GM23338 (cell line): ENCODE data around the gene CARTPT. TPM values are rescaled to one million over a fixed set of nuclear protein-coding genes. Genes with fewer than 3 reads are reported as not detected.
A peak's percentile ranks its signal among the peaks of the same experiment; 100 is the strongest.

Source experiments
- ATAC-seq: fragments of 200-7000 bp; cut with Tn5 transposase; 3 replicates; pipeline ENCODE4 v1.9.1; 2020
- DNase-seq: peaks from one replicate; pipeline ENCODE4 v3.0.0-alpha.2; 2015; ENCODE audit warnings: low spot score
- H2AFZ ChIP-seq: fragments of 200-600 bp; sonication (generic); 2 replicates; pipeline ENCODE4 v1.8.0; 2016; ENCODE audit warnings: antibody characterized with exemption, mild to moderate bottlenecking, moderate library complexity
- H3F3A ChIP-seq: fragments of 200-600 bp; sonication (generic); replicated peaks from 2 replicates; pipeline ENCODE4 v1.8.0; 2017; ENCODE audit warnings: antibody characterized with exemption, mixed run types, low read depth
- H3K27ac ChIP-seq: fragments of 200-600 bp; sonication (generic); 2 replicates; pipeline ENCODE4 v1.6.1; 2016; ENCODE audit warnings: low read depth
- H3K27me3 ChIP-seq: fragments of 200-600 bp; sonication (generic); 2 replicates; pipeline ENCODE4 v1.8.0; 2016; ENCODE audit warnings: mild to moderate bottlenecking, mixed run types, moderate library complexity; ENCODE audit not compliant: insufficient read depth
- H3K36me3 ChIP-seq: fragments of 200-600 bp; sonication (generic); 2 replicates; pipeline ENCODE4 v1.8.0; 2016; ENCODE audit warnings: mild to moderate bottlenecking; ENCODE audit not compliant: insufficient read depth
- H3K4me1 ChIP-seq: fragments of 200-600 bp; sonication (generic); 2 replicates; pipeline ENCODE4 v1.8.0; 2016; ENCODE audit warnings: mild to moderate bottlenecking, moderate library complexity; ENCODE audit not compliant: insufficient read depth
- H3K4me2 ChIP-seq: fragments of 200-600 bp; sonication (generic); 2 replicates; pipeline ENCODE4 v1.7.1; 2017; ENCODE audit warnings: mixed run types
- H3K4me3 ChIP-seq: fragments of 200-600 bp; sonication (generic); 2 replicates; pipeline ENCODE4 v1.6.1; 2016; ENCODE audit warnings: mixed run types
- H3K79me2 ChIP-seq: fragments of 200-600 bp; sonication (generic); replicated peaks from 2 replicates; pipeline ENCODE4 v1.8.0; 2017; ENCODE audit warnings: mild to moderate bottlenecking; ENCODE audit not compliant: insufficient read depth
- H3K9me2 ChIP-seq: fragments of 200-600 bp; sonication (generic); 2 replicates; pipeline ENCODE4 v1.8.0; 2017; ENCODE audit not compliant: insufficient read depth
- H4K20me1 ChIP-seq: fragments of 200-600 bp; sonication (generic); replicated peaks from 2 replicates; pipeline ENCODE4 v1.8.0; 2017; ENCODE audit warnings: mild to moderate bottlenecking; ENCODE audit not compliant: insufficient read depth
- H3K27ac Mint-ChIP-seq: 2 replicates; pipeline ENCODE4 v1.8.0; 2020; ENCODE audit warnings: inconsistent platforms, mild to moderate bottlenecking, moderate library complexity, mixed read lengths
- H3K27me3 Mint-ChIP-seq: 3 replicates; pipeline ENCODE4 v1.8.0; 2022; ENCODE audit warnings: low read depth, mild to moderate bottlenecking, moderate library complexity, mixed read lengths, inconsistent platforms; ENCODE audit not compliant: insufficient read depth, poor library complexity
- H3K36me3 Mint-ChIP-seq: 3 replicates; pipeline ENCODE4 v1.8.0; 2021; ENCODE audit warnings: low read depth, mild to moderate bottlenecking, inconsistent platforms, moderate library complexity, mixed read lengths
- H3K4me1 Mint-ChIP-seq: 3 replicates; pipeline ENCODE4 v1.8.0; 2020; ENCODE audit warnings: mild to moderate bottlenecking, inconsistent platforms, mixed read lengths
- H3K4me3 Mint-ChIP-seq: 3 replicates; pipeline ENCODE4 v1.8.0; 2021; ENCODE audit warnings: moderate library complexity, mild to moderate bottlenecking, inconsistent platforms, mixed read lengths
- H3K9me3 Mint-ChIP-seq: 3 replicates; pipeline ENCODE4 v1.8.0; 2020; ENCODE audit warnings: moderate library complexity, mild to moderate bottlenecking, inconsistent platforms, mixed read lengths
- CREB1 ChIP-seq: fragments of 250-450 bp; sonication (Bioruptor Pico); IDR thresholded peaks from 2 replicates; pipeline ENCODE4 v1.5.0; 2020; ENCODE audit warnings: low read depth, mild to moderate bottlenecking, moderate library complexity
- CTCF ChIP-seq, 2 experiments: fragments of 200-600 bp in 1 of 2; sonication (generic) in 1 of 2; conservative IDR thresholded peaks; 2 replicates each; pipeline versions ENCODE4 v1.5.1 to v1.6.1; 2016 to 2017; ENCODE audit warnings: antibody characterized with exemption in 2 of 2, low read depth in 2 of 2, mild to moderate bottlenecking in 2 of 2, moderate library complexity in 1 of 2
- REST ChIP-seq: IDR thresholded peaks from one replicate; pipeline ENCODE4 v1.6.1; 2018; ENCODE audit warnings: antibody characterized with exemption; ENCODE audit not compliant: unreplicated experiment
- STAT1 ChIP-seq: IDR thresholded peaks from one replicate; pipeline ENCODE4 v1.6.1; 2016; ENCODE audit warnings: antibody characterized with exemption; ENCODE audit not compliant: unreplicated experiment
- ZNF114 ChIP-seq: fragments of 250-450 bp; sonication (Bioruptor Pico); IDR thresholded peaks from 2 replicates; pipeline ENCODE4 v1.5.0; 2020; ENCODE audit warnings: mild to moderate bottlenecking, moderate library complexity
- polyA plus RNA-seq: library from polyadenylated mRNA; unstranded; fragments of >200 nt; fragmentation: Nextera tagmentation; extraction: Ambion mirVana; gene quantifications from 2 replicates; pipeline ENCODE4 v1.2.1, GENCODE V29; 2016
- total RNA-seq: library from RNA; depleted of rRNA; stranded (reverse); fragments of >200 nt; shearing (Covaris generic); gene quantifications from 2 replicates; pipeline ENCODE4 v1.2.3, GENCODE V29; 2014

Gene CARTPT
- total and polyA plus RNA-seq, 2 experiments from 2014 or later, result not detected

- Histone ChIP-seq H3K36me3 (no peaks in the 10 kb centered on the region), H3K79me2 (no peaks in the 10 kb centered on the region), H4K20me1 (no peaks in the 10 kb centered on the region), H3F3A (no peaks in the 10 kb centered on the region), H3K4me2 (no peak overlapping the region), H3K9me2 (no peaks in the 10 kb centered on the region), H2AFZ (no peak overlapping the region), H3K4me1 (no peaks in the 10 kb centered on the region), H3K4me3 (no peak overlapping the region), H3K27me3 (no peaks in the 10 kb centered on the region), H3K27ac (no peak overlapping the region)
- TF ChIP-seq CREB1 (CRISPR knock-in tag) (no peak), REST (no peak), ZNF114 (CRISPR knock-in tag) (no peak), CTCF (conservative IDR thresholded peaks at IDR 0.05; ENCODE audit: low read depth in 2 of 2) (peak; percentile 81 to 96)
- Mint-ChIP-seq H3K4me3 (no peak overlapping the region), H3K9me3 (no peaks in the 10 kb centered on the region), H3K27ac (no peak overlapping the region), H3K27me3 (no peaks in the 10 kb centered on the region), H3K36me3 (no peaks in the 10 kb centered on the region), H3K4me1 (no peaks in the 10 kb centered on the region; the same call in 1 of the 3 replicates)
- DNase-seq (peak; percentile 86), ATAC-seq (peak; percentile 100)
These were observed 38.8 kb downstream of the CARTPT start for GRCh38 chr5:71757590-71758543.

DNA sequence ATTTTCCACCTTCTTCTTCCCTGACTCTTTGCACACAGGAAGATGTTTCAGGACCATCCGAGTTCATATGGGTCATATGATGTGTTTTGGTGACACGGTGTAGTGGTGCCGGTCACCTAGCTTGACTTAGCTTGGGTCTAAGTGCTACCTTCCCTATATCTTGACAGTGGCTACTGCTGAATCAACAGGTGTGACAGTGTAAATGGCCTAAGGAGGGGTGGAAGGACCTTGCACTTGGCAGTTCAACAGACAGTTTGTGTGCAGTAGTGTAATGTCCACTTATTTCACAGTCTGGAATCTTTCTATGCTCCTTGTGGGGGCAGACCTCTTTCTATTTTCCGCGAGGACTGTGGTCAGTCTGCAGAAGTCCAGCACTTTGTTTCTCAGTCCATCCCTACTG is 43.8 kb downstream of the CARTPT start:
- no peaks in the 10 kb centered on the region for H3K9me2 ChIP-seq
- H3K27ac Mint-ChIP-seq, result no peak overlapping the region
- no peaks in the 10 kb centered on the region for H3K9me3 Mint-ChIP-seq

More for the DNA sequence above, 43.8 kb downstream of the CARTPT start:
- Histone ChIP-seq H3K4me2 (no peak overlapping the region), H3K27ac (no peak overlapping the region), H3F3A (no peaks in the 10 kb centered on the region), H3K4me3 (no peak overlapping the region), H4K20me1 (no peaks in the 10 kb centered on the region), H3K27me3 (no peaks in the 10 kb centered on the region), H3K79me2 (no peaks in the 10 kb centered on the region), H2AFZ (no peak overlapping the region), H3K4me1 (no peaks in the 10 kb centered on the region), H3K36me3 (no peaks in the 10 kb centered on the region)
- Mint-ChIP-seq H3K27me3 (peaks cover 1% of the 10 kb centered on the region), H3K36me3 (no peaks in the 10 kb centered on the region), H3K4me1 (peaks cover 6% of the 10 kb centered on the region; the same call in 2 of the 3 replicates), H3K4me3 (no peak overlapping the region)
- DNase-seq (no peak), ATAC-seq (no peak)
- TF ChIP-seq STAT1 (no peak), ZNF114 (CRISPR knock-in tag) (no peak), CREB1 (CRISPR knock-in tag) (no peak)
